Measurements from ENCODE around the gene TMEM170A.

DNA sequence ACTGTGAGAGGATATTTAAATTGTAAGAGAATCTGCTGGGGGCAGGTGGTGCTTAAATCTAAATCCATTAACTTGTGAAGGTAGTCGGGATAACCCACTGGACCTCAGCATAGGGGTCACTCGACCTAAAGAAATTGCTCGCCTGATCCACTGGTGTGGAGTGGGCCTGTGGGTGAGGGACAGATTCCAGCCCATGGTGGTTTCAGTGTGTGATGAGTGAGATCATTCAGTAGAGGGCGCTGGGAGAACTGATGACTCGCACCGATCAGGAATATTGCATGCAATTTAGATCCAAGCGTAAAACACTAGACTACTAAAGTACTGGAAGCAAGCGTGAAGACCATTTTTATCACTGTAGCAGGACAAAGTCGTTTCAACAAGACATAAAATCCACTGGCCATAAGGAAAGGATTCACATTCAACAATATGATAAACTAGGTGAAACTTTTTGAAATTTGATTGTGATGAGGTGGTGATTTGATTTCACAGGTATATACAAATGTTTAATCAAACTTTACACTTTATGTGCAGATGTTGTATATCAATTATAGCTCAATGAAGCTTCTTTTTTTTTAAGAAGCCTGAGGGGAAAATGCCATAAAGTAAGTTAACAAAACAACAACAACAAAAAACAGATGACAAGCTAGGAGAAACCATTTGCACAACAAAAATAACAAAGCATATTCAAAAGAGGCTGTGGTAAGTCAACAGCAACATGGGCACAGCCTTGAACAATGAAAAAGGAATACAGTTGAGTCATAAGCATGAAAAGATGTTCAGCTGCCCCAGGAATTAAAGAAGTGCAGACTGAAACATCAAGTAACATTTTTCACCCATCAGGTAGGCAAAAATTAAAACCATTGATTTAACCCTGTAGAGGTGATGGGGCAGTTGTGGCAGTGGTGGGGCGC is 7.5 kb upstream of the TMEM170A start:
- TF ChIP-seq, protein P1, sequence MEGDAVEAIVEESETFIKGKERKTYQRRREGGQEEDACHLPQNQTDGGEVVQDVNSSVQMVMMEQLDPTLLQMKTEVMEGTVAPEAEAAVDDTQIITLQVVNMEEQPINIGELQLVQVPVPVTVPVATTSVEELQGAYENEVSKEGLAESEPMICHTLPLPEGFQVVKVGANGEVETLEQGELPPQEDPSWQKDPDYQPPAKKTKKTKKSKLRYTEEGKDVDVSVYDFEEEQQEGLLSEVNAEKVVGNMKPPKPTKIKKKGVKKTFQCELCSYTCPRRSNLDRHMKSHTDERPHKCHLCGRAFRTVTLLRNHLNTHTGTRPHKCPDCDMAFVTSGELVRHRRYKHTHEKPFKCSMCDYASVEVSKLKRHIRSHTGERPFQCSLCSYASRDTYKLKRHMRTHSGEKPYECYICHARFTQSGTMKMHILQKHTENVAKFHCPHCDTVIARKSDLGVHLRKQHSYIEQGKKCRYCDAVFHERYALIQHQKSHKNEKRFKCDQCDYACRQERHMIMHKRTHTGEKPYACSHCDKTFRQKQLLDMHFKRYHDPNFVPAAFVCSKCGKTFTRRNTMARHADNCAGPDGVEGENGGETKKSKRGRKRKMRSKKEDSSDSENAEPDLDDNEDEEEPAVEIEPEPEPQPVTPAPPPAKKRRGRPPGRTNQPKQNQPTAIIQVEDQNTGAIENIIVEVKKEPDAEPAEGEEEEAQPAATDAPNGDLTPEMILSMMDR (conservative IDR thresholded peaks at IDR 0.05), result peak; percentile 71
- TF ChIP-seq ZFX (IDR thresholded peaks at IDR 0.05), result no peak

Measured in C4-2B (cell line).